Endothelial cell of umbilical vein (primary cell): ENCODE measurements around the gene PIGX. TPM values are rescaled to one million over a fixed set of nuclear protein-coding genes. Genes with fewer than 3 reads are reported as not detected.

ENCODE experiments used
- BruUV-seq: library from RNA; stranded (reverse); fragments of 400-500 nt; replicated peaks from 2 replicates; lab custom pipeline; 2021; lab: Mats Ljungman, UMichigan
- CTCF ChIA-PET: fragments of 300-600, 350-600 bp; sonication (Branson Sonifier 250); formaldehyde crosslinking; loops from one replicate; lab custom pipeline; 2021; ENCODE audit warnings: antibody characterized with exemption, inconsistent platforms; lab: Charles Lee
- POLR2A ChIA-PET: fragments of 300-600, 350-600 bp; sonication (Branson Sonifier 250); formaldehyde crosslinking; loops from one replicate; lab custom pipeline; 2021; ENCODE audit warnings: antibody characterized with exemption, inconsistent platforms; lab: Charles Lee
- DNase-seq: peaks from one replicate; pipeline ENCODE4 v3.0.0-alpha.2; 2011; ENCODE audit warnings: low read depth, low spot score
- FAIRE-seq: peaks from 2 replicates; lab custom pipeline; 2011; peaks lifted over from hg19 to GRCh38; lab: Jason Lieb, UNC
- H2AFZ ChIP-seq: 2 replicates; pipeline ENCODE4 v1.6.0; 2012; ENCODE audit warnings: low read depth, low read length, control low read depth, inconsistent platforms
- H3K27ac ChIP-seq: 2 replicates; pipeline ENCODE4 v1.5.1; 2011; ENCODE audit warnings: low read depth, mild to moderate bottlenecking, control low read depth, low read length, moderate library complexity; ENCODE audit not compliant: insufficient read depth
- H3K27me3 ChIP-seq, 2 experiments: 2 replicates each; pipeline versions ENCODE4 v1.6.0 to v1.6.1; 2011; ENCODE audit warnings: low read length in 2 of 2, mixed read lengths in 1 of 2; ENCODE audit not compliant: control insufficient read depth in 2 of 2, insufficient read depth in 2 of 2
- H3K36me3 ChIP-seq, 2 experiments: 2 replicates in 1 of 2; 3 replicates in 1 of 2; pipeline ENCODE4 v1.5.1; 2011; ENCODE audit warnings: low read length in 2 of 2, mild to moderate bottlenecking in 1 of 2, moderate library complexity in 1 of 2; ENCODE audit not compliant: control insufficient read depth in 2 of 2, insufficient read depth in 2 of 2; ENCODE audit errors: extremely low read depth in 1 of 2
- H3K4me1 ChIP-seq: 3 replicates; pipeline ENCODE4 v1.5.1; 2011; ENCODE audit warnings: mild to moderate bottlenecking, low read length; ENCODE audit not compliant: control insufficient read depth, insufficient read depth; ENCODE audit errors: extremely low read depth
- H3K4me2 ChIP-seq: 2 replicates; pipeline ENCODE4 v1.6.1; 2011; ENCODE audit warnings: low read length, control low read depth, mixed read lengths; ENCODE audit not compliant: insufficient read depth
- H3K4me3 ChIP-seq, 3 experiments: fragments of 200-600 bp in 1 of 3; sonication (generic), shearing (Covaris generic) in 1 of 3; replicated peaks in 1 of 3; 2 replicates each; pipeline ENCODE4 v1.5.1; 2011 to 2016; ENCODE audit warnings: control low read depth in 3 of 3, low read length in 3 of 3, mild to moderate bottlenecking in 2 of 3, inconsistent platforms in 1 of 3, low read depth in 1 of 3, moderate library complexity in 1 of 3; ENCODE audit not compliant: insufficient read depth in 1 of 3
- H3K79me2 ChIP-seq: 2 replicates; pipeline ENCODE4 v1.6.0; 2012; ENCODE audit warnings: low read length, inconsistent platforms; ENCODE audit not compliant: control insufficient read depth, insufficient read depth
- H3K9ac ChIP-seq: replicated peaks from 2 replicates; pipeline ENCODE3; 2011; ENCODE audit warnings: low read length, control low read depth; ENCODE audit not compliant: insufficient read depth; ENCODE audit errors: extremely low read depth
- H3K9me1 ChIP-seq: replicated peaks from 3 replicates; pipeline ENCODE4 v1.6.0; 2011; ENCODE audit warnings: mild to moderate bottlenecking, low read length; ENCODE audit not compliant: control insufficient read depth, insufficient read depth; ENCODE audit errors: extremely low read depth
- H3K9me3 ChIP-seq: replicated peaks from 2 replicates; pipeline ENCODE4 v1.5.1; 2012; ENCODE audit warnings: low read length, inconsistent platforms; ENCODE audit not compliant: control insufficient read depth, insufficient read depth
- H4K20me1 ChIP-seq: replicated peaks from 2 replicates; pipeline ENCODE3; 2011; ENCODE audit warnings: mild to moderate bottlenecking, low read length; ENCODE audit not compliant: control insufficient read depth, insufficient read depth; ENCODE audit errors: extremely low read depth
- EZH2 ChIP-seq: IDR thresholded peaks from 2 replicates; pipeline ENCODE4 v1.6.1; 2012; ENCODE audit warnings: borderline replicate concordance, low read depth, mild to moderate bottlenecking, moderate library complexity, low read length, inconsistent platforms; ENCODE audit not compliant: severe bottlenecking
- FOS ChIP-seq: IDR thresholded peaks from 2 replicates; pipeline ENCODE4 v1.6.1; 2011; ENCODE audit warnings: mild to moderate bottlenecking, low read length, moderate library complexity, borderline replicate concordance; ENCODE audit not compliant: insufficient read depth
- GATA2 ChIP-seq: IDR thresholded peaks from 2 replicates; pipeline ENCODE4 v1.7.0; 2011; ENCODE audit warnings: low read depth, mild to moderate bottlenecking, moderate library complexity, mixed read lengths, low read length; ENCODE audit not compliant: insufficient read length, insufficient read depth
- JUN ChIP-seq: IDR thresholded peaks from 2 replicates; pipeline ENCODE4 v1.6.1; 2011; ENCODE audit warnings: borderline replicate concordance, low read depth; ENCODE audit not compliant: insufficient read length, insufficient read depth
- MYC ChIP-seq: IDR thresholded peaks from one replicate; pipeline ENCODE4 v1.6.1; 2011; ENCODE audit warnings: mild to moderate bottlenecking, low read depth, low read length
- POLR2A ChIP-seq: IDR thresholded peaks from 2 replicates; pipeline ENCODE4 v1.6.1; 2012; ENCODE audit warnings: low read depth, mild to moderate bottlenecking, control low read depth, low read length
- POLR2AphosphoS5 ChIP-seq: IDR thresholded peaks from 2 replicates; pipeline ENCODE4 v1.6.1; 2012; ENCODE audit warnings: low read depth, mild to moderate bottlenecking, control low read depth, low read length, moderate library complexity; ENCODE audit not compliant: insufficient read depth
- dilution Hi-C: fragments of 300-500 bp; cut with MboI; formaldehyde crosslinking; loops from one replicate; pipeline ENCODE4 v1.15.0; 2019; ENCODE audit warnings: low sequenced_read_pairs; ENCODE audit not compliant: extremely low pct_ligation_motif_present
- intact Hi-C: fragments of 100-400 bp; cut with micrococcal nuclease; formaldehyde crosslinking; loops from one replicate; pipeline ENCODE4 v1.10.0; 2022
- polyA plus RNA-seq, 4 experiments: library from polyadenylated mRNA; depleted of rRNA in 3 of 4; stranded (reverse) in 3 of 4; unstranded in 1 of 4; fragments of >200 nt; gene quantifications; 2 replicates each; pipeline versions ENCODE4 v1.2.1 to v1.2.3, GENCODE V29; 2011 to 2012; ENCODE audit warnings: missing spikeins in 1 of 4
- total RNA-seq: library from RNA; stranded (reverse); gene quantifications from 2 replicates; pipeline ENCODE4 v1.2.3, GENCODE V29; 2021
- TF ChIP-seq, protein P1 (sequence below), 2 donors: IDR thresholded peaks; 1 replicate in 1 of 2; 2 replicates in 1 of 2; pipeline ENCODE4 v1.5.1; 2011; ENCODE audit warnings: low read length in 2 of 2, mild to moderate bottlenecking in 2 of 2, moderate library complexity in 2 of 2, control low read depth in 1 of 2, inconsistent platforms in 1 of 2, low read depth in 1 of 2; ENCODE audit not compliant: insufficient read depth in 1 of 2; ENCODE audit errors: extremely low read depth in 1 of 2
- TF ChIP-seq, protein P2 (sequence below): IDR thresholded peaks from 2 replicates; pipeline ENCODE4 v1.6.1; 2011; ENCODE audit not compliant: insufficient read depth, insufficient read length

PIGX gene
- total and polyA plus RNA-seq, 2 donors (not counting 3 experiments of a cell fraction or from before 2014, with no cell fraction given) = 9.2 to 14.0 TPM

DNA sequence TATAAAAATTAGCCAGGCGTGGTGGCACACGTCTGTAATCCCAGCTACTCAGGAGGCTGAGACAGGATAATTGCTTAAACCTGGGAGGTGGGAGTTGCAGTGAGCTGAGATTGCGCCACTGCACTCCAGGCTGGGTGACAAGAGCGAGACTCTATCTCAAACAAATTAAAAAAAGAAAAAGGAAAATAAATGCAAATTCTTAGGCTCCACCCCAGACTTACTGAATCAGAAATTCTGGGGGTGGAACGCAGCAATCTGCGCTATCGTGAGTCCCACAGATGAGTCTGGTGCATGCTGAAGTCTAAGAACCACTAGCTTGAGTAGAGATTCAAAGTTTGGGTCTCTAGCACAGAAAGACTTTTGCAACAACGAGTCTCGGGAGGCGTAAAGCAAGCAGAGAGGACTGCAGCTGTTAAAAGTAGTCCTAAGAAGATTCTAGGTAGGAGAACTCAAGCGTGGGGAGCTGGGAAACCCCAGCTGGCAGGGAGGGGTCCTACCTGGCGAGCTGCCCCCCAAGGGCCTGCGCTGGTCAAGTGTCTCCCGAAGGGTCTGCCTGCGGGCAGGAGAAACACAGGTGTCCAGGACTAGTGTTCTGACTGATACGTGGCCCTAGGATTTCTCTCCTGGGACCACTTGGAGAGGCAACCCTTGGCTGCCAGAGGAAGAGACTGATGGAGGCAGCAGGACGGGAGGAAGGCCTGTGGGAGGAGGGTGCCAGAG, 22.1 kb upstream of the PIGX start:
- BruUV-seq = no TSS peak
- H3K79me2 ChIP-seq = no peaks in the 10 kb centered on the region
- no peak overlapping the region for H2AFZ ChIP-seq
- no peak overlapping the region for H3K4me3 ChIP-seq
- no peak for DNase-seq
- intact Hi-C loops = no loop called here
- no peak for FAIRE-seq
- H3K9me3 ChIP-seq = no peaks in the 10 kb centered on the region
- no peak overlapping the region for H3K27ac ChIP-seq
- H3K4me1 ChIP-seq = peaks cover 7% of the 10 kb centered on the region
- no peak overlapping the region for H3K4me2 ChIP-seq
- no peaks in the 10 kb centered on the region for H3K36me3 ChIP-seq
- no peak overlapping the region for H3K9ac ChIP-seq
- H3K27me3 ChIP-seq = peaks cover 0 to 2% of the 10 kb centered on the region in 2 experiments
- POLR2A ChIA-PET = no interaction called here
- no peak for TF ChIP-seq EZH2
- TF ChIP-seq FOS = no peak
- TF ChIP-seq, protein P1, sequence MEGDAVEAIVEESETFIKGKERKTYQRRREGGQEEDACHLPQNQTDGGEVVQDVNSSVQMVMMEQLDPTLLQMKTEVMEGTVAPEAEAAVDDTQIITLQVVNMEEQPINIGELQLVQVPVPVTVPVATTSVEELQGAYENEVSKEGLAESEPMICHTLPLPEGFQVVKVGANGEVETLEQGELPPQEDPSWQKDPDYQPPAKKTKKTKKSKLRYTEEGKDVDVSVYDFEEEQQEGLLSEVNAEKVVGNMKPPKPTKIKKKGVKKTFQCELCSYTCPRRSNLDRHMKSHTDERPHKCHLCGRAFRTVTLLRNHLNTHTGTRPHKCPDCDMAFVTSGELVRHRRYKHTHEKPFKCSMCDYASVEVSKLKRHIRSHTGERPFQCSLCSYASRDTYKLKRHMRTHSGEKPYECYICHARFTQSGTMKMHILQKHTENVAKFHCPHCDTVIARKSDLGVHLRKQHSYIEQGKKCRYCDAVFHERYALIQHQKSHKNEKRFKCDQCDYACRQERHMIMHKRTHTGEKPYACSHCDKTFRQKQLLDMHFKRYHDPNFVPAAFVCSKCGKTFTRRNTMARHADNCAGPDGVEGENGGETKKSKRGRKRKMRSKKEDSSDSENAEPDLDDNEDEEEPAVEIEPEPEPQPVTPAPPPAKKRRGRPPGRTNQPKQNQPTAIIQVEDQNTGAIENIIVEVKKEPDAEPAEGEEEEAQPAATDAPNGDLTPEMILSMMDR (IDR thresholded peaks at IDR 0.05; ENCODE audit: extremely low read depth in 1 of 2, insufficient read depth in 1 of 2, low read depth in 1 of 2, low read length in 2 of 2) = no peak
- no peak for TF ChIP-seq MYC
- TF ChIP-seq POLR2A = no peak
- TF ChIP-seq POLR2AphosphoS5 = no peak
- no peak for TF ChIP-seq JUN
- no peak for TF ChIP-seq GATA2
- TF ChIP-seq, protein P2, sequence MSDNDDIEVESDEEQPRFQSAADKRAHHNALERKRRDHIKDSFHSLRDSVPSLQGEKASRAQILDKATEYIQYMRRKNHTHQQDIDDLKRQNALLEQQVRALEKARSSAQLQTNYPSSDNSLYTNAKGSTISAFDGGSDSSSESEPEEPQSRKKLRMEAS = no peak
- CTCF ChIA-PET = interaction anchor here (1.2 to 11.4 kb wide), 3 partner anchors 36 to 162 kb away, joined by 3 to 334 read pairs (median 4); no protein-coding TSS in a partner anchor
- no peaks in the 10 kb centered on the region for H3K9me1 ChIP-seq
- dilution Hi-C loops = loop anchor here (5.0 kb wide), 1 partner anchor 83 kb away; no protein-coding TSS in a partner anchor
- H4K20me1 ChIP-seq = no peaks in the 10 kb centered on the region
